Cardiac septum (tissue), 1 donor: Measurements from ENCODE around the gene C5orf24. TPM values are rescaled to one million over a fixed set of nuclear protein-coding genes. Genes with fewer than 3 reads are reported as not detected.
"Not testable (repeated sequence)": the region's sequence is repeated elsewhere in the genome, so short reads cannot be mapped to it uniquely, and the experiment has no call there.

ENCODE experiments used
- DNase-seq: peaks from one replicate; pipeline ENCODE4 v3.0.0-alpha.2; 2020; ENCODE audit warnings: low spot score
- intact Hi-C: fragments of 100-400 bp; cut with DNase I; formaldehyde crosslinking; loops from one replicate; pipeline ENCODE4 v1.14.0; 2022
- long read RNA-seq: library from polyadenylated mRNA; unstranded; transcript quantifications from one replicate; pipeline ENCODE4 v2.0.0, GENCODE V29; 2021
- total RNA-seq: library from RNA; stranded (reverse); fragmentation: NEBNext Ultra II Directional; extraction: Animal tissue kit (Norgen Biotek cat#: 25700); gene quantifications from one replicate; pipeline ENCODE4 v1.2.1, GENCODE V29; 2021
- donor health status: DM: no; HTN: no; CAD: no.

Gene C5orf24
- 26.6 TPM for total RNA-seq
- long read RNA-seq, full-length matches to known transcripts, result 23 of 29 reads
- long read RNA-seq, partial matches to known transcripts, result 0 of 29 reads
- long read RNA-seq, other reads (novel, unspliced or antisense), result 6 of 29 reads

- intact Hi-C loops, result loop anchor here (1.0 to 5.0 kb wide), 3 partner anchors 28 to 89 kb away; partner anchors contain the start of genes DDX46 and TXNDC15
- peak; percentile 96 for DNase-seq
Measured at GRCh38 chr5:134845852-134846640, at the start of gene C5orf24. Gene C5orf24, plus strand, starts transcription at chr5:134845968. Its CDS starts 8,933 bp downstream, at chr5:134854901.

DNA sequence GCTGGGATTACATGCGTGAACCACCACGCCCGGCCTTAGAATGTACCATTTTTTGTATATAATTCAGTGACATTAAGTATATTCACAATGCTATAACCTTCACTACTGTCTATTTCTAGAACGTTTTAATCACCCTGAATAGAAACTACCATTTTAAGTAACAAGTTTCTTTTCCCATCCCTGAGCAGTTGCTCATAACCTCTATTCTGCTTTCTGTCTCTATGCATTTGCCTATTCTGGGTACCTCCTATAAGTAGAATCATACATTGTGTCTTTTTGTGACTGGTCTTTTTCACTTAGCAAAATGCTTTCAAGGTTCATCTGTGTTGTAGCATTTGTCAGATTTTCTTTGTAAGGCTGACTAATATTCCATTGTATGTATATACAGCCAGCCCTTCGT is 47.3 kb upstream of the C5orf24 start:
- DNase-seq, result no peak
- intact Hi-C loops, result no loop called here

DNA sequence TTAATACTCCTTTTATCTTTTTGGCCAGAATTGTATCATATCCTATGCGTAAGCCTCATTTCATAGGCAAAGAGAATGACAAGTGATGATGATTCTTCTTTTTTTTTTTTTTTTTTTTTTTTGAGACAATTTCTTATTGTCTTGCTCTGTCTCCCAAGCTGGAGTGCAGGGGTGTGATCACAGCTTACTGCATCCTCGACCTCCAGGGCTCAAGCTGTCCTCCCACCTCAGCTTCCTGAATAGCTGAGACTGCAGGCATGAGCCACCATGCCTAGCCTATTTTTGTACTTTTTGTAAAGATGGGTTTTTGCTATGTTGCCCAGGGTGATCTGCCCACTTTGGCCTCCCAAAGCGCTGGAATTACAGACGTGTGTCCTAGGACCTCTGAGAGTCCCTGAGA is 41.9 kb upstream of the C5orf24 start:
- intact Hi-C loops, result no loop called here
- no peak for DNase-seq

DNA sequence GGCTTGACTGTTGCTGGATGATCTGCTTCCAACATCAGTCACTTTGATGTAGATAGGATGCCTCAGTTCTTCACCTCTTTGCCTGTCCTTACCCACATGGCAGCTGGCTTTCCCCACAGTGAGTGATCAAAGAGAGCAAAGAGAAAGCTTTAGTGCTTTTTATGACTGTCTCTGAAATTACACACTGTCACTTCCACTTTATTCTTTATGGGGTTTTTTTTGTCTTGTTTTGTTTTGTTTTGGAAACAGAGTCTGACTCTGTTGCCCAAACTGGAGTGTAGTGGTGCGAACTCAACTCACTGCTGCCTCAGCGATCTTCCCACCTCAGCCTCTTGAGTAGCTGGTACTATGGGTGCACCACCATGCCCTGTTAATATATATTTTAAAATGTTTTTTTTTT is 32.4 kb upstream of the C5orf24 start:
- DNase-seq, result no peak
- intact Hi-C loops, result no loop called here

DNA sequence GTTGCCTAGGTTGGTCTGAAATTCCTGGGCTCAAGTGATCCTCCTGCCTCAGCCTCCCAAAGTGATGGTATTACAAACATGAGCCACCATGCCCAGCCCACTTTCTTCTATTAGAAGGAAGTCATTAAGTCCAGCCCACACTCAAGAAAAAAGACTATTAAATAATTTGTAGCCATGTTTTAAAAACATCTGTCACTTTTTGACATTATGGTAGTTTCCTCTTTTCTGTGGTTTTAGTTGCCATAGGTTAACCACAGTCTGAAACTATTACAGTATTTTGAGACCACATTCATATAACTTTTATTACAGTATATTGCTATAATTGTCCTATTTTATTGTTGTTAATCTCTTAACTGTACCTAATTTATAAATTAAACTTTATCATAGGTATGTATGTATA is 31.9 kb upstream of the C5orf24 start:
- DNase-seq, result no peak
- intact Hi-C loops, result no loop called here

- no peak for DNase-seq
- intact Hi-C loops, result no loop called here
Measured at GRCh38 chr5:134817006-134817405, 28.8 kb upstream of the C5orf24 start.

GRCh38 chr5:134818776-134819175 is 27.0 kb upstream of the C5orf24 start:
- intact Hi-C loops, result no loop called here

GRCh38 chr5:134819407-134819963 is 26.3 kb upstream of the C5orf24 start:
- no peak for DNase-seq
- intact Hi-C loops, result no loop called here

More at GRCh38 chr5:134818776-134819175, 27.0 kb upstream of the C5orf24 start:
- DNase-seq, result no peak

GRCh38 chr5:134821841-134822240 is 23.9 kb upstream of the C5orf24 start:
- DNase-seq, result no peak
- intact Hi-C loops, result no loop called here

GRCh38 chr5:134824681-134825080 is 21.1 kb upstream of the C5orf24 start:
- intact Hi-C loops, result no loop called here
- DNase-seq, result no peak

DNA sequence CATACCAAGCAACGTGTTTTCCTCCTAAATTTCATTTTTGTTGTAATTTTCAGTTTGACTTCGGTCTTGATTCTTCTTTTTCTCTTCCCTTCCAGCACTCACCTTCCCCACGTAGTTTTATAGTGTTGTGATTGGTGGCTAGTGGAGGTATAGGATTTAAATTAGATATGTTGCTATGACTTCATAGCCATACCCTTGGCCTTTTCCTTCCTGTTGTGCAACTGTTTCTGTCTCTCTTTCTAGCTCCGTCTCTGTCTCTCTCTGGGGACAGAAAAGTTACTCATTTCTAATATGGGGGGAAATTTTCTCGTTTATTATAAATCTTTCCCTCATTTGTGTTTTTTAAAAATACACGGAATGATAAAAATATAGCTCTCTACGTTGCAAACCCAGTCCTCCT is 20.6 kb upstream of the C5orf24 start:
- intact Hi-C loops, result no loop called here
- DNase-seq, result no peak

DNA sequence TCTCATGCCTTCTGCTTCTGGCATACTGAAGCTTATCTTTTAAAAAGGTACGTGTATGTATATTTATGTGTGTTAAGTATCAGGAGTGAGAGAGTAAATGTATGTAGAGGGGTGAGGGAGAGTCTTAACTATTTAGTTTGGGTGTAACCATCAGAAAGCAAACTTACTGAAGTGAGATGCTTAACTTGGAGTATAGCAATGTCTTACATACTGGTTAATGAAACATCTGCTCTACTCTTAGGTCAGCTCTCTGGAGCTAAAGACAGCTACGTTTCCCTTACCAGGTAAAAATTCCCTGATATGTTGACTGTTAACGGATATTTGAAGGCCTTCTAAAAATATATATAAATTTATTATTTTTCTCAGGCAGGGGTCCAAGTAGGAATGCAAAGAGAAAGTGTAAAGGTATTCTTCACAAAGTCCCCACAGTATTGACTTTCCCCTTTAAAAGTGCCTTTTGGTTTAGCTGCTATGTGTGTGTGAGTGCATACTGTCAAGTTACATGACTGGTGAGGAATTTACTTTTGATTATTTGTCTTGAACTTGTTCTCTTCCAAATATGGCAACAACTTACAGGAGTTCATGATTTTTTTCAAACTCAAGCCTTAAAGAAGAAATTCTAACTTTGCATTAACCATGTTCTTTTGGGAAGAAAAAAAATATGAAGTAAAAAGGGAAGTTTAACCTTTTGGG is 12.3 kb upstream of the C5orf24 start:
- no peak for DNase-seq
- intact Hi-C loops, result no loop called here

DNA sequence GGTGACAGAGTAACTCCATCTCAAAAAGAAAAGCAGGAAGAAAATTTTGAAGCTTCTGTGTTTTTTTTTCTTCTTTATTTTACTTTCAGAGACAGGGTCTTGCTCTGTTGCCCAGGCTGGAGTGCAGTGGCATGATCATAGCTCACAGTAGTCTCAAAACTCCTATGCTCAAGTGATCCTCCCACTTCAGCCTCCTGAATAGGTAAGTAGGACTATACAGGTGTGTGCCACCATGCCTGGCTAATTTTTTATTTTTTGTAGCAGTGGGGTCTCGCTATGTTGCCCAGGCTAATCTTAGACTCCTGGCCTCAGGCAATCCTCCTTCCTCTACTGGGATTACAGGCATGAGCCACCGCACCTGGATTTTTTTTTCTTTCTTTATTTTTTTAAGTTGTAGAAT is 10.1 kb upstream of the C5orf24 start:
- intact Hi-C loops, result no loop called here
- no peak for DNase-seq

GRCh38 chr5:134837530-134838181 is 8.1 kb upstream of the C5orf24 start:
- DNase-seq, result no peak
- intact Hi-C loops, result no loop called here

DNA sequence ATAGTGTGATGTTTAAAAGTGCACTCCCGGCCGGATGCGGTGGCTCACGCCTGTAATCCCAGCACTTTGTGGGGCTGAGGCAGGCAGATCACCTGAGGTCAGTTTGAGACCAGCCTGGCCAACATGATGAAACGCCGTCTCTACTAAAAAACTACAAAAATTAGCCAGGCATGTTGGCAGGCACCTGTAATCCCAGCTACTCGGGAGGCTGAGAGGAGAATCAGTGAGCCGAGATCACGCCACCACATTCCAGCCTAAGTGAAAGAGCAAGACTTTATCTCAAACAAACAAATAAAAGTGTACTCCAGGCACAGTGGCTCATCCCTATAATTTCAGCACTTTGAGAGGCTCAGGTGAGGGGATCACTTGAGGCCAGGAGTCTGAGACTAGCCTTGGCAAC is 7.4 kb upstream of the C5orf24 start:
- DNase-seq, intact Hi-C loops: not testable (repeated sequence)

DNA sequence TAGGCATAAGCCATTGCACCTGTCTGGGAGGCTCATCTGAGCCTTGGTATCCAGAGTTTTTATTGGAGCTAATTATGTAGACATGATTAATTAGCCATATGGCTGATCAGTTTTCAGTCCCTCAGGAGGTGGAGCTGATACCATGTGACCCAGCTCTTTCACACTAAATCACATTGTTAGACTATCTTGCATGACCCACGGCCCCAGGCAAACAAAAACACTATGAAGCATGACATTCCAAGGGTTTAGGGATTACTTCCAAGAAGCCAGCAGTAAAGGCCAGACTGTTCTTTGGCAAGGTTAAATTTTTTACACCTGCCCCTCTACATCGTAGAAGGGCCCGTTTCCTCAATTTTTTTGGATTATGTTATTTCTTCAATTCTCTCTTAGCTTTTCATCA is 5.0 kb upstream of the C5orf24 start:
- no peak for DNase-seq
- intact Hi-C loops, result no loop called here

DNA sequence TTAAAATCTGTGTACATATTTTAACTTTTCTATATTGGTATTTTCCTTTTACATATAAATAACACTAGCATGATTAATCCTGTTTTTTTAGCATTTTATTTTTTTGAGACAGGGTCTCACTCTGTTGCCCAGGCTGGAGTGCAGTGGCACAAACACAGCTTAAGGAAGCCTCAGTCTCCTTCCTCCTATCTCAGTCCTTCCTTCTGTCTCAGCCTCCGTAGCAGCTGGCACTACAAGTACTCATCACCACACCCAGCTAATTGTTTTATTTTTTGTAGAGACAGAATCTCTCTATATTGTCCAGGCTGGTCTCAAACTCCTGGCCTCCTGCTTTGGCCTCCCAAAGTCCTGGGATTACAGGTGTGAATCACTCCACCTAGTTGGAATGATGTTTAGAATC is 1.5 kb upstream of the C5orf24 start:
- DNase-seq, result no peak
- intact Hi-C loops, result no loop called here

DNA sequence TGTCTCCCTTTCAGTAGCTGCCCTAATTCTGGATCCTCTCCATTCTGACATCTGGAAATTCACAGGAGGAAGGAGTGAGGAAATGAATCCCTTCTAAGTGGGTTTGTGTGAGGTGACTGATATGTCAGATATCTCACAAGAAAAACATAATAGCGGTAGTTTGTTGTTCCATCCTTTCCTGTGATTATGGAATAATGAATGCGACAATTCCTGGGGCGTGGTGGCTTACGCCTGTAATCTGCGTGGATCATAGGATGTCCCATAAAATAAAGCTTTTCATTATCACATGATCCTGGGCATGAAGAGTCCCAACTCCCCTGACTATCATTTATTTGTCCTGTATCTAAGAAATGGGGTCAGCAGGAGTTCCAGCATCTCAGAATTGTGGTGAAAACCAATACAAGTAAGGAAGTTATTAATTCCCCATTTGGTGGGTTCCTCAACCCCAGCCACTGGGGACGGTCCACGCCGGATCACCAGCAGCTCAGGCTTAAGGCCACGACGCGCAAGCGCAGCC is 375 bp upstream of the C5orf24 start:
- intact Hi-C loops, result loop anchor here (1.0 to 5.0 kb wide), 2 partner anchors 59 to 88 kb away; partner anchors contain the start of gene DDX46

GRCh38 chr5:134846641-134846960 is 833 bp downstream of the C5orf24 start:
- intact Hi-C loops, result loop anchor here (1.0 to 5.0 kb wide), 2 partner anchors 28 to 89 kb away; partner anchors contain the start of genes DDX46 and TXNDC15

More for the DNA sequence above, 375 bp upstream of the C5orf24 start:
- no peak for DNase-seq

More at GRCh38 chr5:134846641-134846960, 833 bp downstream of the C5orf24 start:
- DNase-seq, result no peak
